HEK293T (cell line): ENCODE data around the gene ARID2.

Experiments
- CTCF ChIA-PET: fragments of 350-600 bp; formaldehyde crosslinking; extraction: SDS; loops from one replicate; lab custom pipeline; 2021; ENCODE audit warnings: antibody characterized with exemption, inconsistent platforms; lab: Yijun Ruan, JAX
- POLR2A ChIA-PET: fragments of 350-600 bp; formaldehyde crosslinking; extraction: SDS; loops from one replicate; lab custom pipeline; 2020; ENCODE audit warnings: antibody characterized with exemption, inconsistent platforms; lab: Yijun Ruan, JAX
- DNase-seq: peaks from one replicate; pipeline ENCODE4 v3.0.0; 2012; ENCODE audit warnings: mixed read lengths; ENCODE audit errors: extremely low spot score
- ARNT ChIP-seq: fragments of 450-650 bp; IDR thresholded peaks from 2 replicates; pipeline ENCODE4 v1.6.1; 2017; ENCODE audit warnings: mild to moderate bottlenecking
- BHLHE40 ChIP-seq: fragments of 450-650 bp; IDR thresholded peaks from 2 replicates; pipeline ENCODE4 v1.6.1; 2016; ENCODE audit warnings: mild to moderate bottlenecking, moderate library complexity, borderline replicate concordance
- CTBP1 ChIP-seq: fragments of 450-650 bp; IDR thresholded peaks from 2 replicates; pipeline ENCODE4 v1.6.1; 2016; ENCODE audit warnings: borderline replicate concordance
- ELF4 ChIP-seq: fragments of 450-650 bp; IDR thresholded peaks from 2 replicates; pipeline ENCODE4 v1.6.1; 2017; ENCODE audit warnings: antibody characterized with exemption
- FOXA1 ChIP-seq: fragments of 450-650 bp; IDR thresholded peaks from 2 replicates; pipeline ENCODE4 v1.6.1; 2016; ENCODE audit warnings: mild to moderate bottlenecking
- FOXK2 ChIP-seq: fragments of 450-650 bp; IDR thresholded peaks from 2 replicates; pipeline ENCODE4 v1.6.1; 2016; ENCODE audit warnings: mild to moderate bottlenecking
- FOXM1 ChIP-seq: fragments of 450-650 bp; IDR thresholded peaks from 2 replicates; pipeline ENCODE4 v1.6.1; 2017; ENCODE audit warnings: mild to moderate bottlenecking, borderline replicate concordance
- HDGF ChIP-seq: fragments of 450-650 bp; IDR thresholded peaks from 2 replicates; pipeline ENCODE4 v1.6.1; 2017; ENCODE audit warnings: antibody characterized with exemption, borderline replicate concordance
- L3MBTL2 ChIP-seq: fragments of 450-650 bp; conservative IDR thresholded peaks from 2 replicates; pipeline ENCODE4 v1.6.1; 2016; ENCODE audit warnings: mild to moderate bottlenecking
- LEF1 ChIP-seq: fragments of 450-650 bp; IDR thresholded peaks from 2 replicates; pipeline ENCODE4 v1.6.1; 2017; ENCODE audit warnings: mild to moderate bottlenecking, borderline replicate concordance
- NFRKB ChIP-seq: fragments of 450-650 bp; IDR thresholded peaks from 2 replicates; pipeline ENCODE4 v1.6.1; 2016; ENCODE audit warnings: mild to moderate bottlenecking, moderate library complexity
- PKNOX1 ChIP-seq: fragments of 450-650 bp; IDR thresholded peaks from 2 replicates; pipeline ENCODE4 v1.6.1; 2016
- SP1 ChIP-seq: fragments of 450-650 bp; IDR thresholded peaks from 2 replicates; pipeline ENCODE4 v1.6.1; 2017
- SUZ12 ChIP-seq: fragments of 450-650 bp; IDR thresholded peaks from 2 replicates; pipeline ENCODE4 v1.6.1; 2016; ENCODE audit warnings: mild to moderate bottlenecking
- TARDBP ChIP-seq: fragments of 450-650 bp; IDR thresholded peaks from 2 replicates; pipeline ENCODE4 v1.6.1; 2016
- ZNF384 ChIP-seq: fragments of 450-650 bp; IDR thresholded peaks from 2 replicates; pipeline ENCODE4 v1.6.1; 2016

ARID2 gene

GRCh38 chr12:45878630-45879255 is 149.2 kb downstream of the ARID2 start:
- ChIA-PET POLR2A (no interaction called here), CTCF (no interaction called here)
- TF ChIP-seq L3MBTL2 (no peak), NFRKB (no peak), SP1 (no peak), CTBP1 (no peak), BHLHE40 (no peak), PKNOX1 (no peak), TARDBP (no peak), HDGF (no peak), FOXK2 (no peak), FOXM1 (no peak), ARNT (no peak), FOXA1 (no peak)
- DNase-seq: no peak

DNA sequence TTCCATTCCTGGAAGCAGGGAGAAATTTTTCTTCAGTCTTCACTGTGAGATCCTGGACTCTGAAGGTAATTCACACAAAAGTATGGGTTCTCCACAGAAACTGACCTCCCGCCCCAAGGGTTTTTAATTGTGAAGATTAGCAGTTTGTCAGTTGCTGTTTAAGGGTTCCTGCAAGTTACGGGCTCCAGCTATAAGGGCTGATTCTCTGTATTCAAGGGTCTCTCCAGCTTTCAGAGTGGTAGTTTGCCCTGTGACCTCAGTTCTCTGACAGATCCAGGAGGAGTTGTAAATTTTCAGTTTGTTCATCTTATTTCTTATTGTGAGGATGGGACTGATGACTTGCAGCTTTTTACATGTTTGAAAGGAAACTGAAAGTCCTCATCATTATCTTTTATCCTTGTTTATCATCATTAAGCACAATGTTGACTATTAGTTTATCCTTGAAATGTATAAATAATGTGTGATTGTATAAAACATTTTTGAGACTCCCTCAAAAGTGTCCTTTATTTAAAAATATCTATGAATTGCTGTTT is 149.9 kb downstream of the ARID2 start:
- no peak for TF ChIP-seq ELF4
- TF ChIP-seq FOXA1: no peak
- no peak for TF ChIP-seq BHLHE40
- no peak for TF ChIP-seq NFRKB
- no peak for TF ChIP-seq CTBP1
- TF ChIP-seq HDGF: no peak
- TF ChIP-seq FOXM1: no peak
- no peak for TF ChIP-seq PKNOX1
- no peak for TF ChIP-seq LEF1
- DNase-seq: no peak
- CTCF ChIA-PET: no interaction called here
- POLR2A ChIA-PET: no interaction called here

DNA sequence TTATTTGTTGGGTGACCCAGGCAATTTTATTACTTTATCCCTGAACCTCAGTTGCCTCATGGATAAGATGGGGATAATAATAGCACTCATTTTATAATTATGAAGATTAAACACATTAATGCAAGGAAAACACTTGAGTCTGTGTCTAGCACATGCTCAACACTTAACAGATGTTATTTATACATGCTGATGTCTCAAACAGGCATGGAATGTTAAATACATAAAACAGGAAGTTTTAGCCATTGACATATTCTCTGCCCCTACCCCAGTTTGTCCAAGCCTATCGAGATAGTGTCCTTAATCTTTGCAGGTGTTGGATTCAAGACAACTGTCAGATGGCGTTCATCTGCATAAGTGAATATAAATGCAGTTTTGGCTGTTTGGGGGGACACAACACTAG is 151.0 kb downstream of the ARID2 start:
- no peak for TF ChIP-seq NFRKB
- TF ChIP-seq BHLHE40: no peak
- CTCF ChIA-PET: no interaction called here
- DNase-seq: no peak
- POLR2A ChIA-PET: no interaction called here

DNA sequence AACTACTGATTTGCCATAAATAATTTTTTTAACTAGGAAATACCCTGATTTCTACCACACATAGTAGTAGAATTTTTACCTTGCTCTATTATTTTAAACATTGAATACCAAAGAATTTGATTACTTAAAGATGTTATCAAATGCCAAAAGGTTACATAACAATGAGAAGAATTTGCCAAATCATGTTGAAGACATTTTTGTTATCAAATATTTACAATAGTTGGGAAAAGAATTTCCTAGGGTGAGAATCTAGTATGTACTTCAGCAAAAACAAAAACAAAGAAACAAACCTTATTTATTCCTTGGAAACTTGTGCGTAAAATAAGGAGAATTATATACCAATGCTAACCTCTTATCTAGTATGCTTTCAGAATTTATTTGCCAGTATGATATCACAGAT is 153.7 kb downstream of the ARID2 start:
- ChIA-PET POLR2A (no interaction called here), CTCF (no interaction called here)
- DNase-seq: no peak
- TF ChIP-seq L3MBTL2: no peak

DNA sequence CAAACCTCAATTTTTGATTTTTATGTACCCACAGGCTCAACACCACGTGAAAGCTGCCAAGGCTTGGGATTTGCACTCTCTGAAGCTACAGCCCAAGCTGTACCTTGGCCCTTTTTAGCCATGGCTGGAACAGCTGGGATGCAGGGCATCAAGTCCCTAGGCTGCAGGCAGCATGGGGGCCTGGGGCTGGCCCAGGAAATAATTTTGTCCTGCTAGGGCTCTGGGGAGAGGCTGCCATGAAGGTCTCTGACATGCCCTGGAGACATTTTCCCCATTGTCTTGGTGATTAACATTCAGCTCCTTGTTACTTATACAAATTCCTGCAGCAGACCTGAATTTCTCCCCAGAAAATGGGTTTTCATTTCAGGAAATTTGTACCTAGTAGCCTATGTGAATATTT is 157.2 kb downstream of the ARID2 start:
- CTCF ChIA-PET: no interaction called here
- no peak for DNase-seq
- POLR2A ChIA-PET: no interaction called here
- TF ChIP-seq CTBP1 (no peak), FOXA1 (no peak), HDGF (no peak), TARDBP (no peak), L3MBTL2 (no peak), BHLHE40 (no peak), LEF1 (no peak), ARNT (no peak), NFRKB (no peak), ELF4 (no peak), SUZ12 (no peak), PKNOX1 (no peak), SP1 (no peak), ZNF384 (no peak), FOXM1 (no peak), FOXK2 (no peak)

DNA sequence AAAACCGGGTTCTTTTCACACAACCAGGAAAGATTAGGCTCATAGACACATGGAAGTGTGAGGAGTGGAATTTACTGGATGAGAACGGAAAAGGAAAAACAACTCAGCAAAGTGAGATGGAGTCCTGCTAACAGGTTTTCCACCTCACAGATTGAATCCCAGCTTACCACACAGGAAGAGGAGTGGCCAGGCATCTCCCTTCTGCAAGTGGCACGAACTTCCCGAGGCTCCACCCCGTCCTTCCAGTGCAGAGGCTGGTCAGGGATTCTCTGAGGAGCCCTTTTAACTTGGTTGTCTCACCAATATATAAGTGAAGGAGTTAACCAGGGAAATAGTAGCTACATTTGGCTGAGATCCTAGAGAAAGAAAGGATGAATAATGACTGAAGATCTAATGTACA is 158.0 kb downstream of the ARID2 start:
- DNase-seq: no peak
- ChIA-PET CTCF (no interaction called here), POLR2A (no interaction called here)
- TF ChIP-seq ARNT: no peak
- TF ChIP-seq L3MBTL2: no peak
- TF ChIP-seq SP1: no peak
- TF ChIP-seq HDGF: no peak
- no peak for TF ChIP-seq LEF1

GRCh38 chr12:45890276-45890675 is 160.8 kb downstream of the ARID2 start:
- ChIA-PET CTCF (no interaction called here), POLR2A (no interaction called here)
- DNase-seq: no peak
- TF ChIP-seq ARNT (no peak), HDGF (no peak), FOXM1 (no peak), SUZ12 (no peak), CTBP1 (no peak), ELF4 (no peak), ZNF384 (no peak), NFRKB (no peak), LEF1 (no peak), BHLHE40 (no peak), FOXK2 (no peak), SP1 (no peak), PKNOX1 (no peak)
